ENCODE data around the gene HCRT. TPM values are rescaled to one million over a fixed set of nuclear protein-coding genes. Genes with fewer than 3 reads are reported as not detected.

The HCRT gene
- total RNA-seq, 1 donor from 2014 or later = not detected

Other genes starting within 250 kb of the HCRT start
- gene CNP, start 218.7 kb downstream of the HCRT start, total RNA-seq = 28.2 TPM
- gene DNAJC7, start 168.0 kb downstream of the HCRT start, total RNA-seq = 79.0 TPM
- 47.1 TPM for gene NKIRAS2, start 165.4 kb downstream of the HCRT start, total RNA-seq
- 0.73 TPM for gene C17orf113, start 134.9 kb downstream of the HCRT start, total RNA-seq
- gene ZNF385C, start 87.0 kb downstream of the HCRT start, total RNA-seq = 0.11 TPM
- gene DHX58, start 72.7 kb downstream of the HCRT start, total RNA-seq = 5.0 TPM
- gene KAT2A, start 64.1 kb downstream of the HCRT start, total RNA-seq = 22.0 TPM
- gene HSPB9, start 62.6 kb downstream of the HCRT start, total RNA-seq = 0.11 TPM
- gene RAB5C, start 30.5 kb downstream of the HCRT start, total RNA-seq = 45.6 TPM
- gene KCNH4, start 4.3 kb downstream of the HCRT start, total RNA-seq = 0.24 TPM
- 7.1 TPM for gene GHDC, start 9.0 kb upstream of the HCRT start, total RNA-seq
- 32.9 TPM for gene STAT5B, start 90.9 kb upstream of the HCRT start, total RNA-seq
- gene STAT5A, start 103.0 kb upstream of the HCRT start, total RNA-seq = 14.6 TPM
- gene STAT3, start 203.0 kb upstream of the HCRT start, total RNA-seq = 183 TPM
- gene CAVIN1, start 237.8 kb upstream of the HCRT start, total RNA-seq = 240 TPM

All from Right ventricle myocardium inferior (tissue), 1 donor.